Measurements from ENCODE around the gene HS2ST1.
"Not testable (repeated sequence)": the region's sequence is repeated elsewhere in the genome, so short reads cannot be mapped to it uniquely, and the experiment has no call there.

The HS2ST1 gene

GRCh38 chr1:87017998-87018672, 103.7 kb downstream of the HS2ST1 start:
- Histone ChIP-seq H3K4me3 (ENCODE audit: low read length) (no peak overlapping the region), H2AFZ (ENCODE audit: low read depth, low read length) (no peak overlapping the region), H3K9me3 (ENCODE audit: low read length) (peaks cover 3% of the 10 kb centered on the region)

GRCh38 chr1:87023326-87023725, 108.9 kb downstream of the HS2ST1 start:
- no peak overlapping the region for H2AFZ ChIP-seq (ENCODE audit: low read depth, low read length)
- H3K4me3 ChIP-seq (ENCODE audit: low read length): no peak overlapping the region
- no peaks in the 10 kb centered on the region for H3K36me3 ChIP-seq (ENCODE audit: insufficient read depth, low read length)
- no peaks in the 10 kb centered on the region for H3K4me1 ChIP-seq (ENCODE audit: insufficient read depth, low read length)
- no peaks in the 10 kb centered on the region for H3K27me3 ChIP-seq (ENCODE audit: insufficient read depth, low read length)
- no peaks in the 10 kb centered on the region for H3K9me3 ChIP-seq (ENCODE audit: low read length)

More at GRCh38 chr1:87017998-87018672, 103.7 kb downstream of the HS2ST1 start:
- H3K36me3 ChIP-seq (ENCODE audit: insufficient read depth, low read length): no peaks in the 10 kb centered on the region
- H3K27me3 ChIP-seq (ENCODE audit: insufficient read depth, low read length): no peaks in the 10 kb centered on the region
- H3K4me1 ChIP-seq (ENCODE audit: insufficient read depth, low read length): no peaks in the 10 kb centered on the region

- Histone ChIP-seq H2AFZ (ENCODE audit: low read depth, low read length) (no peak overlapping the region), H3K4me3 (ENCODE audit: low read length) (no peak overlapping the region), H3K9me3 (ENCODE audit: low read length) (no peaks in the 10 kb centered on the region), H3K4me1 (ENCODE audit: insufficient read depth, low read length) (no peaks in the 10 kb centered on the region), H3K27me3 (ENCODE audit: insufficient read depth, low read length) (no peaks in the 10 kb centered on the region), H3K36me3 (ENCODE audit: insufficient read depth, low read length) (no peaks in the 10 kb centered on the region)
Observed at GRCh38 chr1:87024936-87025540, 110.6 kb downstream of the HS2ST1 start.

- not testable (repeated sequence) for H3K27me3 ChIP-seq (ENCODE audit: insufficient read depth, low read length); H3K36me3 ChIP-seq (ENCODE audit: insufficient read depth, low read length); H3K4me3 ChIP-seq (ENCODE audit: low read length); H3K9me3 ChIP-seq (ENCODE audit: low read length); H2AFZ ChIP-seq (ENCODE audit: low read depth, low read length); H3K4me1 ChIP-seq (ENCODE audit: insufficient read depth, low read length)
Observed at GRCh38 chr1:87027561-87027960, 113.1 kb downstream of the HS2ST1 start.

- Histone ChIP-seq H3K9me3 (ENCODE audit: low read length) (no peaks in the 10 kb centered on the region), H3K27me3 (ENCODE audit: insufficient read depth, low read length) (no peaks in the 10 kb centered on the region), H3K36me3 (ENCODE audit: insufficient read depth, low read length) (no peaks in the 10 kb centered on the region), H3K4me1 (ENCODE audit: insufficient read depth, low read length) (no peaks in the 10 kb centered on the region), H3K4me3 (ENCODE audit: low read length) (no peak overlapping the region), H2AFZ (ENCODE audit: low read depth, low read length) (no peak overlapping the region)
Observed at GRCh38 chr1:87028576-87028975, 114.1 kb downstream of the HS2ST1 start.

- H3K9me3 ChIP-seq (ENCODE audit: low read length): no peaks in the 10 kb centered on the region
- no peaks in the 10 kb centered on the region for H3K4me1 ChIP-seq (ENCODE audit: insufficient read depth, low read length)
- H3K27me3 ChIP-seq (ENCODE audit: insufficient read depth, low read length): no peaks in the 10 kb centered on the region
- no peak overlapping the region for H2AFZ ChIP-seq (ENCODE audit: low read depth, low read length)
- H3K36me3 ChIP-seq (ENCODE audit: insufficient read depth, low read length): no peaks in the 10 kb centered on the region
- H3K4me3 ChIP-seq (ENCODE audit: low read length): no peak overlapping the region
Observed at GRCh38 chr1:87030740-87031690, 116.6 kb downstream of the HS2ST1 start.

GRCh38 chr1:87034351-87034750, 119.9 kb downstream of the HS2ST1 start:
- H3K4me1 ChIP-seq (ENCODE audit: insufficient read depth, low read length): no peaks in the 10 kb centered on the region
- no peak overlapping the region for H3K4me3 ChIP-seq (ENCODE audit: low read length)
- no peaks in the 10 kb centered on the region for H3K27me3 ChIP-seq (ENCODE audit: insufficient read depth, low read length)
- no peaks in the 10 kb centered on the region for H3K36me3 ChIP-seq (ENCODE audit: insufficient read depth, low read length)
- H3K9me3 ChIP-seq (ENCODE audit: low read length): no peaks in the 10 kb centered on the region
- no peak overlapping the region for H2AFZ ChIP-seq (ENCODE audit: low read depth, low read length)

GRCh38 chr1:87039096-87039495, 124.7 kb downstream of the HS2ST1 start:
- Histone ChIP-seq H2AFZ (ENCODE audit: low read depth, low read length) (no peak overlapping the region), H3K4me3 (ENCODE audit: low read length) (no peak overlapping the region), H3K36me3 (ENCODE audit: insufficient read depth, low read length) (no peaks in the 10 kb centered on the region), H3K4me1 (ENCODE audit: insufficient read depth, low read length) (no peaks in the 10 kb centered on the region), H3K27me3 (ENCODE audit: insufficient read depth, low read length) (no peaks in the 10 kb centered on the region), H3K9me3 (ENCODE audit: low read length) (no peaks in the 10 kb centered on the region)

GRCh38 chr1:87042111-87042811, 127.8 kb downstream of the HS2ST1 start:
- Histone ChIP-seq H3K27me3 (ENCODE audit: insufficient read depth, low read length) (no peaks in the 10 kb centered on the region), H3K4me1 (ENCODE audit: insufficient read depth, low read length) (no peaks in the 10 kb centered on the region), H3K36me3 (ENCODE audit: insufficient read depth, low read length) (no peaks in the 10 kb centered on the region), H2AFZ (ENCODE audit: low read depth, low read length) (no peak overlapping the region), H3K9me3 (ENCODE audit: low read length) (no peaks in the 10 kb centered on the region), H3K4me3 (ENCODE audit: low read length) (no peak overlapping the region)

GRCh38 chr1:87044424-87044823, 130.0 kb downstream of the HS2ST1 start:
- Histone ChIP-seq H3K36me3 (ENCODE audit: insufficient read depth, low read length) (no peaks in the 10 kb centered on the region), H3K4me3 (ENCODE audit: low read length) (no peak overlapping the region), H2AFZ (ENCODE audit: low read depth, low read length) (no peak overlapping the region), H3K9me3 (ENCODE audit: low read length) (peaks cover 2% of the 10 kb centered on the region), H3K4me1 (ENCODE audit: insufficient read depth, low read length) (no peaks in the 10 kb centered on the region), H3K27me3 (ENCODE audit: insufficient read depth, low read length) (no peaks in the 10 kb centered on the region)

GRCh38 chr1:87044840-87045239, 130.4 kb downstream of the HS2ST1 start:
- Histone ChIP-seq H3K4me1 (ENCODE audit: insufficient read depth, low read length) (no peaks in the 10 kb centered on the region), H3K4me3 (ENCODE audit: low read length) (no peak overlapping the region), H3K9me3 (ENCODE audit: low read length) (peaks cover 2% of the 10 kb centered on the region), H3K27me3 (ENCODE audit: insufficient read depth, low read length) (no peaks in the 10 kb centered on the region), H3K36me3 (ENCODE audit: insufficient read depth, low read length) (no peaks in the 10 kb centered on the region), H2AFZ (ENCODE audit: low read depth, low read length) (no peak overlapping the region)

- no peaks in the 10 kb centered on the region for H3K36me3 ChIP-seq (ENCODE audit: insufficient read depth, low read length)
- H3K4me1 ChIP-seq (ENCODE audit: insufficient read depth, low read length): no peaks in the 10 kb centered on the region
- H3K27me3 ChIP-seq (ENCODE audit: insufficient read depth, low read length): no peaks in the 10 kb centered on the region
- H3K4me3 ChIP-seq (ENCODE audit: low read length): no peak overlapping the region
- peaks cover 2% of the 10 kb centered on the region for H3K9me3 ChIP-seq (ENCODE audit: low read length)
- no peak overlapping the region for H2AFZ ChIP-seq (ENCODE audit: low read depth, low read length)
Observed at GRCh38 chr1:87045761-87046304, 131.4 kb downstream of the HS2ST1 start.

Data from neuron (in vitro differentiated cells).